HepG2 (cell line): Measurements from ENCODE around the gene CREG1. TPM values are rescaled to one million over a fixed set of nuclear protein-coding genes. Genes with fewer than 3 reads are reported as not detected.

Experiments used
- ATAC-seq: fragments of 200-7000 bp; cut with Tn5 transposase; 3 replicates; pipeline ENCODE4 v1.9.1; 2020; ENCODE audit warnings: mild to moderate bottlenecking, moderate library complexity
- BruUV-seq: library from RNA; stranded (reverse); fragments of 400-500 nt; replicated peaks from 2 replicates; lab custom pipeline; 2021; lab: Mats Ljungman, UMichigan
- CTCF ChIA-PET: fragments of 300-600 bp; formaldehyde crosslinking; extraction: SDS; loops from one replicate; lab custom pipeline; 2021; ENCODE audit warnings: low total read pairs, inconsistent platforms, low intra/inter-chr PET ratio; lab: Yijun Ruan, JAX
- POLR2A ChIA-PET: fragments of 350-600 bp; sonication (Branson Sonifier 250); formaldehyde crosslinking; loops from one replicate; lab custom pipeline; 2020; ENCODE audit warnings: antibody characterized with exemption, inconsistent platforms; lab: Yijun Ruan, JAX
- DNase-seq: peaks from one replicate; pipeline ENCODE4 v3.0.0-alpha.2; 2015; ENCODE audit warnings: low spot score
- FAIRE-seq: peaks from 3 replicates; lab custom pipeline; 2011; peaks lifted over from hg19 to GRCh38; lab: Jason Lieb, UNC
- H2AFZ ChIP-seq: one replicate; pipeline ENCODE4 v1.6.1; 2011; ENCODE audit warnings: low read length, inconsistent platforms
- H3K27ac ChIP-seq: fragments of 300-600 bp; 3 replicates; pipeline ENCODE4 v1.8.0; 2011; ENCODE audit warnings: mixed run types, mild to moderate bottlenecking, mixed read lengths, low read length, inconsistent platforms; ENCODE audit not compliant: insufficient read depth; ENCODE audit errors: extremely low read length
- H3K27me3 ChIP-seq, 2 experiments: fragments of 200-600 bp in 1 of 2; 2 replicates in 1 of 2; 3 replicates in 1 of 2; pipeline versions ENCODE4 v1.6.0 to v1.8.0; 2011; ENCODE audit warnings: low read length in 2 of 2, mild to moderate bottlenecking in 2 of 2, moderate library complexity in 2 of 2, inconsistent platforms in 1 of 2; ENCODE audit not compliant: insufficient read depth in 2 of 2, control insufficient read depth in 1 of 2
- H3K36me3 ChIP-seq, 2 experiments: fragments of 200-600 bp in 1 of 2; replicated peaks in 1 of 2; 2 replicates in 1 of 2; 3 replicates in 1 of 2; pipeline versions ENCODE4 v1.5.1 to v1.8.0; 2011; ENCODE audit warnings: low read length in 2 of 2, inconsistent platforms in 1 of 2; ENCODE audit not compliant: insufficient read depth in 2 of 2, control insufficient read depth in 1 of 2
- H3K4me1 ChIP-seq: 2 replicates; pipeline ENCODE4 v1.5.1; 2012; ENCODE audit warnings: low read length, inconsistent platforms; ENCODE audit not compliant: insufficient read depth
- H3K4me2 ChIP-seq: 2 replicates; pipeline ENCODE4 v1.6.0; 2011; ENCODE audit warnings: low read depth, low read length, inconsistent platforms
- H3K4me3 ChIP-seq, 3 experiments: fragments of 200-600 bp in 1 of 3; sonication (generic), shearing (Covaris generic) in 1 of 3; replicated peaks in 1 of 3; 2 replicates each; pipeline ENCODE4 v1.5.1; 2011 to 2016; ENCODE audit warnings: low read length in 3 of 3, inconsistent platforms in 2 of 3, low read depth in 2 of 3, mild to moderate bottlenecking in 2 of 3, control low read depth in 1 of 3, mixed read lengths in 1 of 3; ENCODE audit not compliant: insufficient read depth in 1 of 3
- H3K79me2 ChIP-seq: one replicate; pipeline ENCODE4 v1.6.1; 2011; ENCODE audit warnings: low read length, inconsistent platforms; ENCODE audit not compliant: insufficient read depth
- H3K9ac ChIP-seq: 2 replicates; pipeline ENCODE4 v1.6.0; 2011; ENCODE audit warnings: mild to moderate bottlenecking, low read depth, low read length, inconsistent platforms; ENCODE audit not compliant: insufficient read depth
- H3K9me3 ChIP-seq: 2 replicates; pipeline ENCODE4 v1.5.1; 2012; ENCODE audit warnings: mild to moderate bottlenecking, low read length
- H4K20me1 ChIP-seq: 2 replicates; pipeline ENCODE4 v1.6.0; 2011; ENCODE audit warnings: inconsistent platforms, mild to moderate bottlenecking, low read length, moderate library complexity; ENCODE audit not compliant: insufficient read depth
- CBX5 ChIP-seq: sonication (generic); formaldehyde crosslinking; IDR thresholded peaks from 2 replicates; pipeline ENCODE4 v1.4.0; 2020; ENCODE audit warnings: missing genetic modification reagents, borderline replicate concordance
- ZFX ChIP-seq: sonication (generic); formaldehyde crosslinking; IDR thresholded peaks from 2 replicates; pipeline ENCODE4 v1.4.0; 2020; ENCODE audit warnings: mild to moderate bottlenecking, low read depth, missing genetic modification reagents, moderate library complexity
- ZNF101 ChIP-seq: sonication (generic); formaldehyde crosslinking; IDR thresholded peaks from 2 replicates; pipeline ENCODE4 v1.4.0; 2020; ENCODE audit warnings: mild to moderate bottlenecking, low read depth, missing genetic modification reagents, borderline replicate concordance
- ZNF382 ChIP-seq: sonication (generic); formaldehyde crosslinking; IDR thresholded peaks from 2 replicates; pipeline ENCODE4 v1.5.0; 2020; ENCODE audit warnings: missing genetic modification reagents, mild to moderate bottlenecking, borderline replicate concordance
- ZNF563 ChIP-seq: sonication (generic); formaldehyde crosslinking; IDR thresholded peaks from 2 replicates; pipeline ENCODE4 v1.8.0; 2022; ENCODE audit warnings: mild to moderate bottlenecking, moderate library complexity, missing genetic modification reagents
- ZNF589 ChIP-seq: sonication (generic); formaldehyde crosslinking; conservative IDR thresholded peaks from 2 replicates; pipeline ENCODE4 v1.8.0; 2022; ENCODE audit warnings: mild to moderate bottlenecking, moderate library complexity, missing genetic modification reagents
- ZNF615 ChIP-seq: sonication (generic); formaldehyde crosslinking; IDR thresholded peaks from 2 replicates; pipeline ENCODE4 v1.5.0; 2020; ENCODE audit warnings: mild to moderate bottlenecking, missing genetic modification reagents, borderline replicate concordance
- WGBS: methylation state at CpG from one replicate; pipeline ENCODE4 v1.1.6; 2017; ENCODE audit warnings: low lambda C conversion rate; 5-methylcytosine and 5-hydroxymethylcytosine counted together
- in situ Hi-C: cut with HindIII; loops from 2 replicates; pipeline ENCODE4 v1.10.0; 2017; ENCODE audit warnings: low pct_unique_long_range_greater_than_20kb; ENCODE audit not compliant: extremely low pct_ligation_motif_present
- intact Hi-C: fragments of 100-400 bp; cut with micrococcal nuclease; formaldehyde crosslinking; loops from one replicate; pipeline ENCODE4 v1.10.0; 2022; ENCODE audit not compliant: unreplicated experiment
- polyA plus RNA-seq, 8 experiments: library from polyadenylated mRNA; depleted of rRNA in 3 of 8; stranded (reverse) in 7 of 8; unstranded in 1 of 8; fragments of >200 nt; fragmentation: Illumina TruSeq in 4 of 8; extraction: Trizol in 4 of 8; gene quantifications; 2 replicates each; pipeline versions ENCODE4 v1.2.1 to v1.2.3, GENCODE V29; 2011 to 2016; ENCODE audit warnings: low read depth in 4 of 8, missing spikeins in 1 of 8, mixed read lengths in 1 of 8; ENCODE audit not compliant: insufficient read depth in 1 of 8
- total RNA-seq, 5 experiments: library from RNA; depleted of rRNA; stranded (reverse); fragments of >200 nt; fragmentation: Illumina TruSeq; extraction: Trizol; gene quantifications; 2 replicates each; pipeline ENCODE4 v1.2.3, GENCODE V29; 2016; ENCODE audit warnings: low read depth in 1 of 5
- TF ChIP-seq, protein P1 (sequence below): IDR thresholded peaks from 2 replicates; pipeline ENCODE4 v1.6.1; 2016; ENCODE audit warnings: low read depth, control low read depth
- TF ChIP-seq, protein P2 (sequence below): sonication (generic); formaldehyde crosslinking; IDR thresholded peaks from 2 replicates; pipeline ENCODE4 v1.8.1; 2023; ENCODE audit warnings: mild to moderate bottlenecking, missing genetic modification reagents
- TF ChIP-seq, protein P3 (sequence below): sonication (generic); formaldehyde crosslinking; IDR thresholded peaks from 2 replicates; pipeline ENCODE4 v1.4.0; 2020; ENCODE audit warnings: mild to moderate bottlenecking, missing genetic modification reagents

CREG1 gene
- total and polyA plus RNA-seq, 2 of the 13 experiments (the other 11 are each of a cell fraction or from before 2014, with no cell fraction given): 31.3 to 33.5 TPM

DNA sequence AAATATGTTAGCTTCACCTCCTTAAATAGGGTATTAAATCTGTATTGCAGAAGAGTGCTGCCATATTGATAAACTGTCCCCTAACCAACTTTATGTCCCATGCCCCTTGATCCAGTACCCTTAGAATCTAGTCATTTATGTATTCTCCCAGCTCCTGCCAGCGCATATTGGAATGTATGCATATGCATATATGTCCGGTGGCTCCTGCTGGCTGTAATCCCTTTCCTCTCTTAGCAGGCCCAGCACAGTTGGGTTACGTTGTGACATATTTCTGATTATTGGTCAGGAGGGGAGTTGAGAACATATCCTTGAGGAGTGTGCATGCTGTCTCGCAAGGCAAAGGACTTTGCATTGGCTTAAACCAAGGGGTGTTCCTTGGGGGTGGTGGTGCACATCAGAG lies 29.2 kb upstream of the CREG1 start:
- Histone ChIP-seq H3K27ac (no peak overlapping the region), H3K79me2 (no peaks in the 10 kb centered on the region), H4K20me1 (no peaks in the 10 kb centered on the region), H3K36me3 (no peaks in the 10 kb centered on the region), H3K27me3 (0 out of 5 replicates have a peak, but pooled peaks cover 0 to 3% of the 10 kb centered on the region in 2 experiments), H3K9ac (no peak overlapping the region), H3K9me3 (no peaks in the 10 kb centered on the region), H3K4me1 (no peaks in the 10 kb centered on the region), H3K4me2 (no peak overlapping the region), H2AFZ (no peak overlapping the region), H3K4me3 (no peak overlapping the region)
- FAIRE-seq (no peak), ATAC-seq (no peak), DNase-seq (no peak)
- BruUV-seq: no TSS peak
- intact Hi-C loops (no loop called here), in situ Hi-C loops (no loop called here)
- TF ChIP-seq ZNF101 (no peak), ZFX (CRISPR knock-in tag) (no peak), ZNF615 (CRISPR knock-in tag) (no peak), ZNF589 (CRISPR knock-in tag) (no peak), ZNF563 (no peak), CBX5 (CRISPR knock-in tag) (no peak), ZNF382 (CRISPR knock-in tag) (no peak)
- TF ChIP-seq, protein P1, sequence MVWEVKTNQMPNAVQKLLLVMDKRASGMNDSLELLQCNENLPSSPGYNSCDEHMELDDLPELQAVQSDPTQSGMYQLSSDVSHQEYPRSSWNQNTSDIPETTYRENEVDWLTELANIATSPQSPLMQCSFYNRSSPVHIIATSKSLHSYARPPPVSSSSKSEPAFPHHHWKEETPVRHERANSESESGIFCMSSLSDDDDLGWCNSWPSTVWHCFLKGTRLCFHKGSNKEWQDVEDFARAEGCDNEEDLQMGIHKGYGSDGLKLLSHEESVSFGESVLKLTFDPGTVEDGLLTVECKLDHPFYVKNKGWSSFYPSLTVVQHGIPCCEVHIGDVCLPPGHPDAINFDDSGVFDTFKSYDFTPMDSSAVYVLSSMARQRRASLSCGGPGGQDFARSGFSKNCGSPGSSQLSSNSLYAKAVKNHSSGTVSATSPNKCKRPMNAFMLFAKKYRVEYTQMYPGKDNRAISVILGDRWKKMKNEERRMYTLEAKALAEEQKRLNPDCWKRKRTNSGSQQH (CRISPR knock-in tag): no peak
- TF ChIP-seq, protein P2, sequence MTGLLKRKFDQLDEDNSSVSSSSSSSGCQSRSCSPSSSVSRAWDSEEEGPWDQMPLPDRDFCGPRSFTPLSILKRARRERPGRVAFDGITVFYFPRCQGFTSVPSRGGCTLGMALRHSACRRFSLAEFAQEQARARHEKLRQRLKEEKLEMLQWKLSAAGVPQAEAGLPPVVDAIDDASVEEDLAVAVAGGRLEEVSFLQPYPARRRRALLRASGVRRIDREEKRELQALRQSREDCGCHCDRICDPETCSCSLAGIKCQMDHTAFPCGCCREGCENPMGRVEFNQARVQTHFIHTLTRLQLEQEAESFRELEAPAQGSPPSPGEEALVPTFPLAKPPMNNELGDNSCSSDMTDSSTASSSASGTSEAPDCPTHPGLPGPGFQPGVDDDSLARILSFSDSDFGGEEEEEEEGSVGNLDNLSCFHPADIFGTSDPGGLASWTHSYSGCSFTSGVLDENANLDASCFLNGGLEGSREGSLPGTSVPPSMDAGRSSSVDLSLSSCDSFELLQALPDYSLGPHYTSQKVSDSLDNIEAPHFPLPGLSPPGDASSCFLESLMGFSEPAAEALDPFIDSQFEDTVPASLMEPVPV (CRISPR knock-in tag): no peak
- TF ChIP-seq, protein P3, sequence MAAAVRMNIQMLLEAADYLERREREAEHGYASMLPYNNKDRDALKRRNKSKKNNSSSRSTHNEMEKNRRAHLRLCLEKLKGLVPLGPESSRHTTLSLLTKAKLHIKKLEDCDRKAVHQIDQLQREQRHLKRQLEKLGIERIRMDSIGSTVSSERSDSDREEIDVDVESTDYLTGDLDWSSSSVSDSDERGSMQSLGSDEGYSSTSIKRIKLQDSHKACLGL (CRISPR knock-in tag): no peak
- WGBS: 31% methylated on average over 4 of the region's 4 CpGs
- ChIA-PET CTCF (no interaction called here), POLR2A (no interaction called here)
